C4-2B (cell line): ENCODE data around the gene CD40.

Source experiments
- ZFX ChIP-seq: fragments of 450-650 bp; IDR thresholded peaks from 2 replicates; pipeline ENCODE4 v1.6.1; 2017
- TF ChIP-seq, protein P1 (sequence below): fragments of 450-650 bp; conservative IDR thresholded peaks from 2 replicates; pipeline ENCODE4 v1.5.1; 2017; ENCODE audit warnings: mild to moderate bottlenecking

DNA sequence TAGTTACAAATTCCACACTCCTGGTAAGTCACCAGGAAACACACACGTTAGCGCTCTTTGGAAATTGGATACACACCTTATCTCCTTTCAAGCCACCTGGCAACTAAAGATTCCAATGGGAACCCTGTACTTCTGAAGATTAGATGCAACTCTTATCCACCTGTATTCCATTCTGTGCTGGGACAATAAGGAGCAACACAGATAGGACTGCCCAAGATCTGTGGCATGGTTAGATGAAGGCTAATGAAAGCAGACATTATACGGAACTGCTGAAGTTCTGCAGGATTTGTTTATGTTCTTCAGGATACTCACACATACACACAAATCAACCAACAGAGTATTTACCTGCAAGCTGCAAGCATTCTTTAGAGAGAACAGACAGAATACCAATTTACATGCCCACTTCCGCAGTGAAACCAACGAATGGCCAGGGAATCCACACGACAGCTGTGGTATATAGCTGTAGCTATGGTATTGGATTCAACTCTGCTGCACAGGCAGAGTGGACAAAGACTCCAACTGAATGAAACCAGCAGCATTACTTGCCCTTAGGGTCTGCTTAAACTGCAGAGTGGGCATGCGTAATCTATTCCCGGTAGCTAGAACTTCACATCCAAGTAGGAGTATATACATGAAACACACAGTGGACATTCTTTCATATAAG, 40.3 kb upstream of the CD40 start:
- TF ChIP-seq, protein P1, sequence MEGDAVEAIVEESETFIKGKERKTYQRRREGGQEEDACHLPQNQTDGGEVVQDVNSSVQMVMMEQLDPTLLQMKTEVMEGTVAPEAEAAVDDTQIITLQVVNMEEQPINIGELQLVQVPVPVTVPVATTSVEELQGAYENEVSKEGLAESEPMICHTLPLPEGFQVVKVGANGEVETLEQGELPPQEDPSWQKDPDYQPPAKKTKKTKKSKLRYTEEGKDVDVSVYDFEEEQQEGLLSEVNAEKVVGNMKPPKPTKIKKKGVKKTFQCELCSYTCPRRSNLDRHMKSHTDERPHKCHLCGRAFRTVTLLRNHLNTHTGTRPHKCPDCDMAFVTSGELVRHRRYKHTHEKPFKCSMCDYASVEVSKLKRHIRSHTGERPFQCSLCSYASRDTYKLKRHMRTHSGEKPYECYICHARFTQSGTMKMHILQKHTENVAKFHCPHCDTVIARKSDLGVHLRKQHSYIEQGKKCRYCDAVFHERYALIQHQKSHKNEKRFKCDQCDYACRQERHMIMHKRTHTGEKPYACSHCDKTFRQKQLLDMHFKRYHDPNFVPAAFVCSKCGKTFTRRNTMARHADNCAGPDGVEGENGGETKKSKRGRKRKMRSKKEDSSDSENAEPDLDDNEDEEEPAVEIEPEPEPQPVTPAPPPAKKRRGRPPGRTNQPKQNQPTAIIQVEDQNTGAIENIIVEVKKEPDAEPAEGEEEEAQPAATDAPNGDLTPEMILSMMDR, result no peak
- no peak for TF ChIP-seq ZFX
